Epithelial cell of proximal tubule (primary cell): ENCODE measurements around the gene LRRC38. TPM values are rescaled to one million over a fixed set of nuclear protein-coding genes. Genes with fewer than 3 reads are reported as not detected.

Experiments used
- DNase-seq: peaks from one replicate; pipeline ENCODE4 v3.0.0-alpha.2; 2011; ENCODE audit warnings: low read depth
- H3K4me3 ChIP-seq: 2 replicates; pipeline ENCODE4 v1.5.1; 2011; ENCODE audit warnings: low read depth, mild to moderate bottlenecking, low read length
- total RNA-seq: library from RNA; depleted of rRNA; stranded (reverse); fragments of >200 nt; gene quantifications from 2 replicates; pipeline ENCODE4 v1.2.3, GENCODE V29; 2015
- TF ChIP-seq, protein P1 (sequence below): conservative IDR thresholded peaks from 2 replicates; pipeline ENCODE4 v1.5.1; 2012; ENCODE audit warnings: low read depth, mild to moderate bottlenecking, low read length

Gene LRRC38
- total RNA-seq, 1 donor from 2014 or later: not detected

DNA sequence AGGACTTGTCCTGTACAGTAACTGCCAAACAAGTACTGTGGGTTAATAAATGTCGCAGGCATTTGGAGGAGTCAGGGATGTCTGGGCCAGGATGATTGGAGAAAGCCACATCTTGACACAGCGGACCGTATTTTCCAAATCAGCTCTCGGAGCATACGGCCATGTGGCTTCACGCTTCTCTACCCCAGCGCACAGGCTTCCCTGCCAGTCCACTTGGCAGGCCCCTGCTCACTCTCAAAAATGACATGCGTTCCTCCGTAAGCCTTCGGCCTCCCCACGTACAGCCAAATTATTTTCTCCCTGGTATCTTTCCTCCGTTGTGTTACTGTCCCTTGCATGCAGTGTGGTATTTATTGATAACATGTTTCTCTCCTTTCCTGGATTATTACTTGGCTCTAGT, 7.2 kb upstream of the LRRC38 start:
- no peak for DNase-seq
- H3K4me3 ChIP-seq: no peak overlapping the region
- TF ChIP-seq, protein P1, sequence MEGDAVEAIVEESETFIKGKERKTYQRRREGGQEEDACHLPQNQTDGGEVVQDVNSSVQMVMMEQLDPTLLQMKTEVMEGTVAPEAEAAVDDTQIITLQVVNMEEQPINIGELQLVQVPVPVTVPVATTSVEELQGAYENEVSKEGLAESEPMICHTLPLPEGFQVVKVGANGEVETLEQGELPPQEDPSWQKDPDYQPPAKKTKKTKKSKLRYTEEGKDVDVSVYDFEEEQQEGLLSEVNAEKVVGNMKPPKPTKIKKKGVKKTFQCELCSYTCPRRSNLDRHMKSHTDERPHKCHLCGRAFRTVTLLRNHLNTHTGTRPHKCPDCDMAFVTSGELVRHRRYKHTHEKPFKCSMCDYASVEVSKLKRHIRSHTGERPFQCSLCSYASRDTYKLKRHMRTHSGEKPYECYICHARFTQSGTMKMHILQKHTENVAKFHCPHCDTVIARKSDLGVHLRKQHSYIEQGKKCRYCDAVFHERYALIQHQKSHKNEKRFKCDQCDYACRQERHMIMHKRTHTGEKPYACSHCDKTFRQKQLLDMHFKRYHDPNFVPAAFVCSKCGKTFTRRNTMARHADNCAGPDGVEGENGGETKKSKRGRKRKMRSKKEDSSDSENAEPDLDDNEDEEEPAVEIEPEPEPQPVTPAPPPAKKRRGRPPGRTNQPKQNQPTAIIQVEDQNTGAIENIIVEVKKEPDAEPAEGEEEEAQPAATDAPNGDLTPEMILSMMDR: no peak

DNA sequence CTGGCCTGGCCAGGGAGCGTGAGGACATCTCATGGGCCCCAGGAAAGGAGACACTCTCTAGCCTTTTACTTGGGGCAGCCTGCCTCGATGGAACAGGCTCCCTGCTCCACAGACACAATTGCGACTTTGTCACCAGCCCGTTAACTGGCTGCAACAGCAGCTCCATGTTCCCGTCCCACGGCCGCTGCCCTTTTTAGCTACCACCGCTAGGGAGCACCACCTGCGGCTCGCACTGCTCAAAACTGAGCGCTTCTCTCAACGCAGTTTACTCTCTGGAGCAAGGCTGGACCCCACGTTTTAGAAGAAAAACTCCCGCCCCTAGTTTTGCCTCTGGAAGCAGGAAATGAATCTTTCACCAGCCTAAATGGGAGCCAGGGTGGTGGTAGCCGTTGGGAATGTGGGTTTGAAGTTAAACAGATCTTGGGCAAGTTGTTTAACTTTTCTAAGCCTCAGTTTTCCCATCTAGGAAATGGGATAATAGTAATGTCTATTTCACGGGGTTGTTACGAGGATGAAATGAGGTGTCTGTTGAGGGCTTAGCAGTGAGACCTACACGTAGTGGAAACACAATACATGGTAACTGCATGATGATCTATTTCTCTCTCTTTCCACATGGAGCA, 3.5 kb upstream of the LRRC38 start:
- no peak for DNase-seq
- TF ChIP-seq, protein P1: peak; percentile 26
- H3K4me3 ChIP-seq: no peak overlapping the region

DNA sequence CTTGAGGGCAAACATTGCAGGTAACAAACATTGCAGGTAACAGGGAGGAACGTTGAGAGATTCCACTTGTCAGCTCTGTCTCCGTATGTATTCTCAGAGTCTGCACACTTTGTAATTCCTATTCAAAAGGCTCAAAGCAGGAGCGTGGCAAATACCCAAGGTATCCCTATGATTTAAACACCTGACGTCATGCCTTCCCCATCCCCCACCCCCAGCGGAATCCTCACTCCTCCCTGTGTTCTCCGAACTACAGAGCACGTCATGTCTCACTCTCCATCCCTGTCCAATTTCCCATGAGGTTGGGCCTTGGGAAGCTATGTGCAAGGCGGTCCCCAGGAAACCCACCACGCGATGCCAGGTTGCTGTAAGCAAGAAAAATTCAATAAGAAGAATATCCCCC, 2.8 kb upstream of the LRRC38 start:
- TF ChIP-seq, protein P1: no peak
- H3K4me3 ChIP-seq: no peak overlapping the region
- DNase-seq: no peak

DNA sequence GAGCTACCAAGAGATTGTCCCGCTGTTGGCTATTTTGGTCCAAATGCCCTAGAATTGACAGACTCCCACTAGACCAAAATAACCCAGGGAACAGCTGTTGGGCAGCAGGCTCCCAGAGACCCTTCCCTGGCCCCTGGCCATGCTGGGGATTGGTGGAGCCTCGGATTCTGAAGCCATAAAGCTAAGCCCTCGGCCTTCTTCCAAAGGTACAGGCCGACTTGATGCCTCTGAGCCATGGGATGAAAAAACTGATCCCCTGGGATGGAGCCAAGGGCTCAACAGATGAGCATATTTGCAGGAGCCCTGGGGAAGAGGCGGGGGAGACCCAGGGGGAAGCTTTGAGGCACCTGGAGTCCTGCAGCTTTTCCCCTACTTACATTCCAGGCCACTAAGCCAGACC, 1.0 kb upstream of the LRRC38 start:
- no peak overlapping the region for H3K4me3 ChIP-seq
- DNase-seq: no peak
- TF ChIP-seq, protein P1: no peak

DNA sequence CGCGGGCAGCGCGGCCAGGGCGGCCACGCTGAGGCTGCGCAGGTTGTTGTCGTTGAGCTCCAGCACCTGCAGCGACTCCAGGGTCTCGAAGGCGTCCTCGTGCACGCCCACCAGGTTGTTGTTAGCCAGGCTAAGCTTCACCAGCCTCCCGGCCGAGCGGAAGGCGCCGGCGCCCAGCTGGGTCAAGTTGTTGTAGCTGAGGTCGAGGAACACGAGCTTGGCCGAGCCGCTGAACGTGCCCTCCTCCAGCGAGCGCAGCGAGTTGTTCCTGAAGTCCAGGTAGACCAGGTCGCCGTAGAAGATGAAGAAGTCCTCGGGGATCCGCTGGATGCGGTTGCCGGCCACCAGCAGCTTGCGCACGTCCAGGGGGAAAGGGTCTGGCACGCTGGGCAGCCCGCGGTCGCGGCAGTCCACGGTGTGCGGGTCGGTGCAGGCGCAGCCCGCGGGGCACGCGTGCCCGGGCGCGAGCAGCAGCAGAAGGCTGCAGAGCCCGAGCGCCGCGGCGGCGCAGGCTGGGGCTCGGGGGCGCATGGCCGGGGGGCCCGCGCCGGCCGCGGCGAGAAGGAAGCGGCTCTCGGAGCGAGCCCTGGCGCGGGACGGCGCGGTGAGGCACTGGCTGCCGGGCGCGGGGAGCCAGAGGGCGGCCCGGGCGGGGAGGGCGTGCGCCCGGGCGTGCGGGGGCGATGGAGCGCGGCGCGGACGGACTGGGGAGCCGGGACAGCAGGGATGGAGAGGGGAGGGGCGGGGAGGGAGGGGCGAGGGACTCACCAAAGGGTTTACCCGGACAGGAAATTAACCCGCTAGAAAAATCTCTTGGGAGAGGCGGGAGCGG, 524 bp downstream of the LRRC38 start:
- no peak for DNase-seq
- TF ChIP-seq, protein P1: no peak
- H3K4me3 ChIP-seq: no peak overlapping the region

DNA sequence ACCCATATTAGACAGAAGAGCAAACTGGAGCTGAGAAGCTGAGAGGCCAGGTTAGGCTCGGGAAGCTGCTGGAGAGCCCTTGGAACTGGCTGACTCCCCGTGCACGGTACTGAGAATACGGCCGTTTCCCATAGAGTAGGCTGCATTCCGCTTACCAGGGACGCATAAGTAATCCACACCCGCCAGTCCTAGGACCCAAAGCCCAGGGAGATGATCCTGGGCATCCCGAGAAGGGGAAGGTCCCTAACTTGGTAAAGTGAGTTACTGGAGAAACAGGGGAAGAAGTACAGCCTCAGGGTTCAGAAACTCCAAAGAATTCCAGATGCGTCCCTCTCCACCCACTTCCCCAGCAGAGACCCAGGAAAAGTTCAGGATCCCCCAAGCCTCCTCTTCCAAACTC, 1.3 kb downstream of the LRRC38 start:
- no peak for DNase-seq
- TF ChIP-seq, protein P1: no peak
- H3K4me3 ChIP-seq: no peak overlapping the region
